PFSK-1 (cell line): ENCODE measurements around the gene GOLPH3L.

Experiments used
- POLR2AphosphoS5 ChIP-seq: IDR thresholded peaks from 2 replicates; pipeline ENCODE4 v1.6.1; 2012; ENCODE audit warnings: low read depth, mild to moderate bottlenecking, control low read depth, low read length, moderate library complexity
- REST ChIP-seq, 2 experiments: IDR thresholded peaks; 2 replicates each; pipeline versions ENCODE4 v1.6.1 to v1.8.0; 2011 to 2012; ENCODE audit warnings: low read depth in 2 of 2, low read length in 2 of 2, control low read depth in 1 of 2, inconsistent platforms in 1 of 2, mild to moderate bottlenecking in 1 of 2, moderate library complexity in 1 of 2; ENCODE audit not compliant: insufficient read depth in 1 of 2
- TAF1 ChIP-seq: IDR thresholded peaks from 2 replicates; pipeline ENCODE4 v1.6.1; 2012; ENCODE audit warnings: low read length, control low read depth, borderline replicate concordance; ENCODE audit not compliant: insufficient read depth

- TF ChIP-seq TAF1 (no peak), REST (IDR thresholded peaks at IDR 0.05; ENCODE audit: insufficient read depth in 1 of 2, low read depth in 2 of 2, low read length in 2 of 2) (no peak), POLR2AphosphoS5 (no peak)
Observed at GRCh38 chr1:150683914-150684313, 13.0 kb downstream of the GOLPH3L start.
